Measurements from ENCODE around the gene IFNA2. TPM values are rescaled to one million over a fixed set of nuclear protein-coding genes. Genes with fewer than 3 reads are reported as not detected.

IFNA2 gene
- total and polyA plus RNA-seq, 8 donors, result not detected

DNA sequence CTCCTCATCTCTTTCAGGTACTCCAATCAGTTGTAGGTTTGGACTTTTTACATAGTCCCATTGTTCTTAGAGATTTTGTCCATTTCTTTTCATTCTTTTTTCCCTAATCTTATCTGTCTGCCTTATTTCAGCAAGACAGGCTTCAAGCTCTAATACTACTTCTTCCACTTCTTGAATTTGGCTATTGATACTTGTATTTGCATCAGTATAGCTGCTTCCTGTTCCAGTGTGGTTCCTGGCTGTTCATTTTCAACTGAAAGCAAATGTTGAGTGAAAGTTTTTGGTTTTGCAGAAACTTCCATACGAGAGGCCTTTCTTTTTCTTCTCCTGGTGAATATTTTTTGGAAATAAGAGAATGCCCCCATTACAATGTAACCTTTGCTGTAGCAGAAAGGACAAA is 43.0 kb upstream of the IFNA2 start:
- ATAC-seq (no peak), DNase-seq (no peak), FAIRE-seq (no peak)
- peaks cover 0 to 4% (median 0%) of the 10 kb centered on the region in 4 donors for H3K27me3 ChIP-seq
- no peaks in the 10 kb centered on the region for H3K9me3 ChIP-seq
- no peaks in the 10 kb centered on the region for H3K4me1 ChIP-seq
- H3K27ac ChIP-seq, result no peak overlapping the region
- no peaks in the 10 kb centered on the region for H3K36me3 ChIP-seq
- TF ChIP-seq, protein P1, sequence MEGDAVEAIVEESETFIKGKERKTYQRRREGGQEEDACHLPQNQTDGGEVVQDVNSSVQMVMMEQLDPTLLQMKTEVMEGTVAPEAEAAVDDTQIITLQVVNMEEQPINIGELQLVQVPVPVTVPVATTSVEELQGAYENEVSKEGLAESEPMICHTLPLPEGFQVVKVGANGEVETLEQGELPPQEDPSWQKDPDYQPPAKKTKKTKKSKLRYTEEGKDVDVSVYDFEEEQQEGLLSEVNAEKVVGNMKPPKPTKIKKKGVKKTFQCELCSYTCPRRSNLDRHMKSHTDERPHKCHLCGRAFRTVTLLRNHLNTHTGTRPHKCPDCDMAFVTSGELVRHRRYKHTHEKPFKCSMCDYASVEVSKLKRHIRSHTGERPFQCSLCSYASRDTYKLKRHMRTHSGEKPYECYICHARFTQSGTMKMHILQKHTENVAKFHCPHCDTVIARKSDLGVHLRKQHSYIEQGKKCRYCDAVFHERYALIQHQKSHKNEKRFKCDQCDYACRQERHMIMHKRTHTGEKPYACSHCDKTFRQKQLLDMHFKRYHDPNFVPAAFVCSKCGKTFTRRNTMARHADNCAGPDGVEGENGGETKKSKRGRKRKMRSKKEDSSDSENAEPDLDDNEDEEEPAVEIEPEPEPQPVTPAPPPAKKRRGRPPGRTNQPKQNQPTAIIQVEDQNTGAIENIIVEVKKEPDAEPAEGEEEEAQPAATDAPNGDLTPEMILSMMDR (IDR thresholded peaks at IDR 0.05), result no peak
- intact Hi-C loops (cut with DNase I), result no loop called here
- 42 to 58% methylated on average over 1 of the region's 1 CpG for WGBS, 2 donors
- no peak overlapping the region for H3K4me3 ChIP-seq

DNA sequence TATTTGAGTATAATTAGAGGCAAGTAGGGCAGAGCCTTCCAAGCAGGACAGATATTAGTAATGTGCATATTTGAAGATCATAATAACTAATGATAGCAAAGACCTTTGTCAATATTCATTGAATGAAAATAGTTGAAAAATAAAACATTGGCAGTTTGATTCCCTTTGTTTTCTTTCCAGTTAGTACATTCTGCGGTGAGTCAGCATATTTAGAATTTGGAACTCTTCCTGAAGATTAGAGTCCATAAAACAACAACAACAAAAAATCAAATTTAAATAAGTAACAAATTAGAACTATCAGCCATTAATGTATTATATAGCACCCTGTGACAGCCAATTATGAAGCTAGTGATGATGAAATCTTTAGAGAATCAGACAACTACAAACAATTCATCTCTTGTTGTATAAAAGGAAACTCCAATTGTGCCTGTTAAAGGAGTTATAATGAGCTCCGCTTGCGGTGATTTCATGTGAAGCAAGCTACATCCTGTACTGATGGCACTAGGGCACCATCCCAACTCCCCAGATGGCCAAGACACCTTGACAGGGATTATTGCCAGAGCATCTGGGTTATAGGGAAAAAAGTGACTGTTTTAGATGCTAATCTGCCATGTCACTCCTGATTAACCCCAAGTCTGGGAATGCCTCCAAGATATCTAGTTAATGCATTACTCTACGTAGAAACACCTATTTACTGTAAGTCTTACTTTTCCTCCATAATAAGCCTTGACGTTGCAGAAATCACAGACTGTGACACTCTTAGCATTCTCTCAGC is 30.5 kb upstream of the IFNA2 start:
- no peak overlapping the region for H3K27ac ChIP-seq
- no peaks in the 10 kb centered on the region for H3K4me1 ChIP-seq
- 43 to 46% methylated on average over 5 of the region's 5 CpGs for WGBS, 2 donors
- H3K4me3 ChIP-seq, result no peak overlapping the region
- no peaks in the 10 kb centered on the region for H3K36me3 ChIP-seq
- H3K9me3 ChIP-seq, result no peaks in the 10 kb centered on the region
- H3K27me3 ChIP-seq, result no peaks in the 10 kb centered on the region
- ATAC-seq, result peak in 3 of 4 donors; percentile 40 to 54 (median 47)
- no peak for FAIRE-seq
- TF ChIP-seq, protein P1 (IDR thresholded peaks at IDR 0.05), result no peak
- intact Hi-C loops (cut with DNase I), result no loop called here
- no peak for DNase-seq

DNA sequence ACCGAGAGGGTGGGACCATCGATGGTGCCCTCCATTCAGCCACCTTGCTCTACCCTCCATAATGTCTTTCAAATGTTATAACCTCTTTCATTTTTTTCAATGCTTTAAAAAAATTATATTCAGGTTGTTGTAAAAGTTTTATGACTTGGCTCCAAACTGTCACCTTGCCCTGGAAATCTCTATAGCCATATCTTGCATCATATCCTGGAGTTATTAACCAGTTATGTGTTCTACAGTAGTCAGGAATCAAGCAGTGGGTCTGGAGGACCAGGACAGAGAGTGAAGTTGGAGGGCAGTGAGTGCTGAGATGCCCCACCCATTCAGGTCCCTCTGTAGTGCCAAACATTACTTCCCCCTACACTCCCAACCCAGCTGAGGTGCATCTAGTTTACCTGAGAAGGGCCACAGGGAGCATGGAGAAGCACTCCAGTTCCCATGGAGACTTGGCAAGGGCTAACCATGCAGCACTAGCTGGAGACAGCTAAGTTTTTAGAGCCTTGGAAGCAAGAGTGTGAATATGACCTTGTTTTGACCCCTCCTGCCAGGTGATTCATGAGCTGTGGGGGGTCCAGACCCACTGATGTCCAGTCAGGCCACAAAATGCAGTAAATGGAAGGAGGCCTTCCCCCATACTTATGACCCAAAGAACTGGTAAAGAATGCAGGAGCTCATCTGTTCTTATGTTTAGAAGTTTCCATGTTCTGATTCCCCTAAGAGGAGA is 29.2 kb upstream of the IFNA2 start:
- WGBS, 2 donors, result 72 to 74% methylated on average over 2 of the region's 2 CpGs
- no peak overlapping the region for H3K4me3 ChIP-seq
- DNase-seq, result no peak
- TF ChIP-seq, protein P1 (IDR thresholded peaks at IDR 0.05), result no peak
- no peaks in the 10 kb centered on the region for H3K36me3 ChIP-seq
- intact Hi-C loops (cut with DNase I), result no loop called here
- no peak for ATAC-seq
- no peak overlapping the region for H3K27ac ChIP-seq
- no peaks in the 10 kb centered on the region for H3K27me3 ChIP-seq
- H3K9me3 ChIP-seq, result no peaks in the 10 kb centered on the region
- FAIRE-seq, result no peak
- no peaks in the 10 kb centered on the region for H3K4me1 ChIP-seq

DNA sequence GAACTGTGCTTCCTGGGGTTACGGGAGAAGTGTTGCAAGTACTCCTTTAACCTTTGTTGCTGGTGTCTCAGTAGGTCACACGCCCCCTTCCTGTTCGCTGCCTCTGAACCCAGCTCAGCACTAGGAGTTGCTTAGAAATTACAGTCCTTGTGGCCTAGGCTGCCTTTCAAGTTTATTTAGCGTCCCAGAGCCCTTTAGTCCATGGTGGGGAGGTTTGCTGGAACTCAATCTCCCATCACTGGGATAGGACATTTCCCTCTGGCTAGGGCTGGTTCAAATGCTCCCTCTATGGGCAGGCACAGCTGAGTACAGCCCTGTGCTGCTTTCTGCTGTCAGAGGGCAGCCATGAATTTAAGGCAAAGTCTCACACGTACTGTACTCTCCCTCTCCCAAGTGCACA is 28.4 kb upstream of the IFNA2 start:
- H3K9me3 ChIP-seq, result no peaks in the 10 kb centered on the region
- ATAC-seq (peak in 1 of 4 donors; percentile 38), DNase-seq (no peak), FAIRE-seq (no peak)
- WGBS, 2 donors, result 55 to 64% methylated on average over 5 of the region's 5 CpGs
- no peaks in the 10 kb centered on the region for H3K36me3 ChIP-seq
- no peaks in the 10 kb centered on the region for H3K27me3 ChIP-seq
- no peak overlapping the region for H3K4me3 ChIP-seq
- TF ChIP-seq, protein P1 (IDR thresholded peaks at IDR 0.05), result no peak
- no peaks in the 10 kb centered on the region for H3K4me1 ChIP-seq
- intact Hi-C loops (cut with DNase I), result no loop called here
- H3K27ac ChIP-seq, result no peak overlapping the region

DNA sequence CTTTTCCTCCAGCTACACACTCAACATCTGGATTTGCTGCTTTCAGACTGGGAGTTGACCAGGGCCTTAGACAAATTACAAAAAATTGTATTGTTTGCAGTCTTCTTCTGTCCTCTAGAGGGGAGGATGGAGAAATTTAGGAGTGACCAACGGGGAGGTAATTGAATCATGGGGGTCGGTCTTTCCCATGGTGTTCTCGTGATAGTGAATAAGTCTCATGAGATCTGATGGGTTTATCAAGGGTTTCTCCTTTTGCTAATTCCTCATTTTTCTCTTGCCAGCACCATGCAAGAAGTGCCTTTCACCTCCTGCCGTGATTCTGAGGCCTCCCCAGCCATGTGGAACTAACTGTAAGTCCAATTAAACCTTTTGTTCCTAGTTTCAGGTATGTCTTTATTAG is 28.0 kb upstream of the IFNA2 start:
- Histone ChIP-seq H3K9me3 (no peaks in the 10 kb centered on the region), H3K27ac (no peak overlapping the region), H3K36me3 (no peaks in the 10 kb centered on the region), H3K4me1 (no peaks in the 10 kb centered on the region), H3K4me3 (no peak overlapping the region), H3K27me3 (no peaks in the 10 kb centered on the region)
- 76 to 78% methylated on average over 4 of the region's 4 CpGs for WGBS, 2 donors
- DNase-seq (no peak), ATAC-seq (no peak), FAIRE-seq (no peak)
- TF ChIP-seq, protein P1 (IDR thresholded peaks at IDR 0.05), result no peak
- intact Hi-C loops (cut with DNase I), result no loop called here

All from pancreas (tissue), 10 donors.